Left renal pelvis (tissue), 4 donors: ENCODE results near the gene TMC7. TPM values are rescaled to one million over a fixed set of nuclear protein-coding genes. Genes with fewer than 3 reads are reported as not detected.

Source experiments
- DNase-seq, 4 donors: peaks; one replicate each; pipeline ENCODE4 v3.0.0-alpha.2; 2013; ENCODE audit warnings: low read depth in 4 of 4, low spot score in 3 of 4
- polyA plus RNA-seq, 4 donors: library from polyadenylated mRNA; unstranded; fragments of 120-200 nt; gene quantifications; one replicate each; pipeline ENCODE4 v1.2.1, GENCODE V29; 2013; ENCODE audit not compliant: insufficient read length in 4 of 4

Gene TMC7
- polyA plus RNA-seq, 4 donors: 1.00 to 2.4 (median 1.5) TPM

GRCh38 chr16:19086322-19087199 is 102.8 kb downstream of the TMC7 start:
- DNase-seq: peak; percentile 64 to 82 (median 74)

DNA sequence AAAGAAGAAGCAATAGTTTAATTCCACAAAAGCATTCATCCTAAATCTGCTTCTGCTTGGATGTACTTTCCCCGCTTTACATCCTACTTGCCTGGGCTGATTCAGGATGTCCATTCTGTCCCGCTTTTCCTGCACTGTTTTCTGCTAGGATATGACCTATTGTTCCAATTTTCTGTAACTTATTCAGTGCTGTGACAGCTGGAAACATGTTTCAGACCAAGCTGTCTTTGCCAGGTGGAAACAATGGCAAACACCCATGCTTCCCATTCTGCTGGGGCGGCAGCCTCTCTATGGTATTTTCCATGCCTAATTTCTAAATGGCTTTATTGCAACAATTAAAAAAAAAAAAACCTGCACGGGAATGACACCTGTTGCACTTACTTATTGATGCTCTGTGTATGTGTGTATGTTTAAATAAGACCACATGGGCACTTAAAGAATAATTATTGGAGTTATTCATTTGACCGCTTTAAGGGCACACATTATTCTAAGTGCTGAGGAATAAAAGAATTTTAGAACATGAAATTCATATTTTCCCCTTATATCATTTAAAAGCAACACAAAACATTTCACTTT is 104.7 kb downstream of the TMC7 start:
- no peak for DNase-seq

GRCh38 chr16:19089410-19089955 is 105.7 kb downstream of the TMC7 start:
- DNase-seq: no peak

GRCh38 chr16:19090916-19091315 is 107.2 kb downstream of the TMC7 start:
- DNase-seq: no peak

DNA sequence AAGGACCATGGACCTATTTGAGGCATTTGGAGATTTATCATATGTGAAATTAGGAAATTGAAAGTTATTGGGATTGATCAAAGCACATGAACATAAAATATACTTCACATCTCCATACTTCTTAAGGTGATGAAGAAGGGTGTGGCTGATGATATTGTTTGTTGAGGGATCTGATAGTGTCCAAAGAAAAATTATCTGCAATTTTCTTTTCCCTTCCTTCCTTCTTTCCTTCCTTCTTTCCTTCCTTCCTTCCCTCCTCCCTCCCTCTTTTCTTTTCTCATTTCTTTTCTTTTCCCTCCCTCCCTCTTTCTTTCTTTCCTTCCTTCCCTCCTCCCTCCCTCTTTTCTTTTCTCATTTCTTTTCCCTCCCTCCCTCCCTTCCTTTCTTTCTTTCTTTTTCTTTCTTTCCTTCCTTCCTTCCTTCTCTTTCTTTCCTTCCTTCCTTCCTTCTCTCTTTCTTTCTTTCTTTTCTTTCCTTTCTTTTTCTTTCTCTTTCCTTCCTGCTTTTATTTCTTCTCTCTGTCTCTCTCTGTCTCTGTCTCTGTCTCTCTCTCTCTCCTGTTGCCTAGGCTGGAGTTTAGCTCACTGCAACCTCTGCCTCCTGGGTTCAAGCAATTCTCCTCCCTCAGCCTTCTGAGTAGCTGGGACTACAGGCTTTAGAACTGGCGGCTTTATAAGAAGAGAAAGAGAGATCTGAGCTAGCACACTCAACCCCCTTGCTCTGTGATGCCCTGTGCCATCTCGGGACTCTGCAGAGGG is 109.1 kb downstream of the TMC7 start:
- DNase-seq: no peak

DNA sequence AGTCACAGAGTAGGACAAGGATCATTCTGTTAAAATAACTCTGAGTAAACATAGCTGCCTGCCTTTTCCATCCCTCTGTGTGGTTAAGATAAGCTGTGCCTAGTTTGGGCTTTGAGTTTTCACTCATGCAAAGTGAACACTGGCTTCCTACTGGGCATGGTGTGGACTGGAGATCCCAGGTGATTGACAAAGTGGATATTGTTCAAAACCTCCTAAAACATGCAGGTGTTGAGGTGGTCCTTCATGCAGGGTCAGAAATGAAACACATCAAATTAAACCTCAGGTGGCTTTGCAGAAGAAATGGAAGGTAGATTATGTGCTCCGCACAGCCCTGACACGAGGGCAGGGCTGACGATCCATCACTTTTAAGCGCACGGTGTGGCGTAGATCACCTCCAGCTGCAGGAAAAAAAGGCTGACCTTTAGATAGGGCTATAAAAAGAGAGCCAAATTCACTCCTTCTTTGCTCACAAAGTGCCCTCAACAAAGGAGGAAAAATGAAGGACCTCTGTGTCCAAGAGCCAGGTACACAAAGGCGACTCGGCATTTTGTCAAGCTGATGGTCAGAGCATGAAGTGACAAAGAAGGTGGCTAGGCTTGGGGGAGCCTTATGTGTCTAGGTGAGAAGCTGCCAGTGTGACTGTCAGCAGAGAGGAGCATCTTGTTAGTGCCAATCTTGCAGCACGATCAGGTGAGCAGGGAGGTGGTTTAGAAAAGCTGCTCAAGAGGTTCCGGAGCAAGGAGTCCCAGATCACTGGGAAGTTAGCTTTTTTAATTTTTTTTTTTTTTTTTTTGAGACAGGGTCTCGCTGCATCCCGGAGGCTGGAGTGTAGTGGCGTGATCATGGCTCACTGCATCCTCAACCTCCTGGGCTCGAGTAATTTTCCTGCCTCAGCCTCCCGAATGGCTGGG is 110.2 kb downstream of the TMC7 start:
- no peak for DNase-seq

- no peak for DNase-seq
Measured at GRCh38 chr16:19094542-19095365, 111.0 kb downstream of the TMC7 start.

DNA sequence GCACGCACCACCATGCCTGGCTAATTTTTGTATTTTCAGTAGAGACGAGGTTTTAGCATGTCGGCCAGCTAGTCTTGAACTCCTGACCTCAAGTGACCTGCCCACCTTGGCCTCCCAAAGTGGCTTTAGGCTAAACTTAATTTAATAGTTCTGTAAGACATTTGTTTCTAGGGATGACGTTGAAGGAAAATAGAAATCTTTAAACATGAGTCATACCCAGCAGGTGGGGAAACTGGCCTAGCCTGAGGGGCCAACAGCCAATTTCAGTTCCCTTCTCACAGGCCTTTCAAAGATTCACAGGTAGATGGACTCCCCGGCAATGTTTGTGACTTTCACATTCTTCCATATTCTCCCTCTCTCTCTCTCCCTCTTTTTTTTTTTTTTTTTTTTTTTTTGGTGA is 111.9 kb downstream of the TMC7 start:
- DNase-seq: no peak

- no peak for DNase-seq
Measured at GRCh38 chr16:19098173-19098572, 114.4 kb downstream of the TMC7 start.

DNA sequence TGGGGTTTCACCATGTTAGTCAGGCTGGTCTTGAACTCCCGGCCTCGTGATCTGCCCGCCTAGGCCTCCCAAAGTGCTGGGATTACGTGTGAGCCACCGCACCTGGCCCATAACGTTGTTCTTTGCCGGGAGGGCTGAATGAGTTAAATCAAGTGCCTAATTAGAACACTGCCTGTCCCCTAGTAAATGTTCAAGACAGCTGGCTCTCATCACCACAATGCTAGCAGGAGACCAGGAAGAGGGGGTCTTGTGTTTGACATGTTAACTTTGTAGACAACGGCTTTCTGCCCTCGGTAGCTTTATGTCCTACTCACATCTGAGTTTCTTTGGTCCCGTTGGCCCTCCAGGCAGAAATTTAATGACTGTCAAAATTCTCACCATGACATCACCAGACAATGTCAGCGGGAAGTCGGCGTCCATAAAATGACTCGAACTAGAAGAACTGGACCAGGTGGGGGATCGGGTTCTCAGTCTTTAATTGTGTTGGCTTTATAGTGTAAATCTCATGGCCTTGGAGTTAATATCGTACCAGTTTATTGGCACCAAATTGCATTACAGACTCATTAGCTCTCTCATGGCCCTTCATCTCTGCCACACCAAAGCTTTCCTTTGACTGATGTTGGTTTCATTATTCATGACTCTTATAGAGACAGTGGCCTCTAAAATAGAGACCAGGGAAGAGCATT is 118.6 kb downstream of the TMC7 start:
- peak in 2 of 4 donors; percentile 48 to 51 for DNase-seq

- DNase-seq: no peak
Measured at GRCh38 chr16:19104607-19105006, 120.9 kb downstream of the TMC7 start.

DNA sequence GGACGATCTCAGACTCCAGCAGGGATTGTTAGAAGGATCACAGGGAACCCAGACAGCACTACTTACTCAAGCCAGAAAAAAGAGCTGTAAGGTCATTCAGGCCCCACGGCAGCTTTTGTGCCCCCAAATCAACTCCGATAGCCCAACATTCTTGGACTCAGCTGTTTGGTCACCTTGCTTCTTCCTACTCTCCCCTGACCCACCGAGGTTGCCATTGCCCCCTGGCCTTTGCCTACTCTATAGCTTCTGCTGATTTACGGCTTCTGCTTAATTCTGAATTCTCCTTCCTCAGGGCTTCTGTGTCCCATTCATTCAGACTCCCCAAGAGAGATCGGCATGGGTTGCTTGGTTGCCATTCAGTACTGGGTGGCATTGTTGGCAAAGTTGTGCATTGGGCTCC is 121.4 kb downstream of the TMC7 start:
- no peak for DNase-seq

- no peak for DNase-seq
Measured at GRCh38 chr16:19105891-19106624, 122.3 kb downstream of the TMC7 start.

DNA sequence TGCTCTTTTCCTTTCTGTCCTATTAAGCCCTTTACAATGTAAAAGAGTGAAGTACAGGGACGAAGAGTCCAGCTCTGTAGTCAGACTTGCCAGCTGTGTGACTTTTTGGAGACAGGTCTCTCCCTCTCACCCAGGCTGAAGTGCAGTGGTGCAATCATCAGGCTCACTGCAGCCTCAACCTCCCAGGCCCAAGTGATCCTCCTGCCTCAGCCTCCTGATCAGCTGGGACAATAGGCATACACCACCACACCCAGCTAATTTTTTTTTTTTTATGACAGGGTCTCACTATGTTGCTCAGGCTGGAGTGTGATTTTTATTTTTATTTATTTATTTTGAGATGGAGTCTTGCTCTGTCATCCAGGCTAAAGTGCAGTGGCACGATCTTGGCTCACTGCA is 122.9 kb downstream of the TMC7 start:
- no peak for DNase-seq

DNA sequence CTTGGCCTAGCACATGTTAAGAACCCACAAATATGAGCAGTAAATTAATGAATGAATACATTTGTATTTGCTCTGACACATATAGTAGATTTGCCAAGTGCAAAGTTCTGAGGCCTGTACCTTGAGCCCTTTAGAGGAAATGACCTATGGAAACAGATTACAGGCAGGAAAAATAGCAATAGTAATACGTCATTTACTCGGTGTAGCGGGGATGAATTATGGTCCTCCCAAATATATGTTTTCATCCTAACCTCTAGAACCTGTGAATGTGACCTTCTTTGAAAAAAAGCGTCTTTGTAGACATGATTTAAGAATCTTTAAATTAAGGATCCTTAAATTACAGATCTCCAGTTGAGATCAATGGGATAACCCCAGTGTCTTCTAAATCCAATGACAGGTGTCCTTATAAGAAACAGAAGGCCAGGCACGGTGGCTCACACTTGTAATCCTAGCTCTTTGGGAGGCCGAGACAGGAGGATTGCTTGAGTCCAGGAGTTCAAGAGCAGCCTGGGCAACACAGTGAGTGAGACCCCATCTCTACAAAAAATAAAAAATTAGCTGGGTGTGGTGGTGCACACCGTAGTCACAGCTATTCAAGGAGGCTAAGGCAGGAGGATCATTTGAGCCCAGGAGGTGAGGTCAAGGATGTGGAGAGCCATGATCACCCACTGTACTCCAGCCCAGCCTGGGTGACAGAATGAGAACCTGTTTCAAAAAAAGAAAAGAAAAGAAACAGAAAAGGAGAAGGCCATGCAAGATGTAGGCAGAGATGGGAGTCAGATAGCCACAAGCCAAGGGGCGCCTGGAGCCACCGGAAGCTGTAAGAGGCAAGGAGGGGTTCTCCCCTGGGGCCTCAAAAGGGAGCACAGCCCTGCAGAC is 124.9 kb downstream of the TMC7 start:
- DNase-seq: no peak

GRCh38 chr16:19109288-19109664 is 125.5 kb downstream of the TMC7 start:
- no peak for DNase-seq
